GM11168 (cell line): ENCODE results near the gene GRAP.

ENCODE experiments used
- in situ Hi-C: fragments of 300-500 bp; cut with MboI; formaldehyde crosslinking; loops from one replicate; pipeline ENCODE4 v1.12.0; 2022; ENCODE audit warnings: low sequenced_read_pairs; ENCODE audit not compliant: unreplicated experiment

GRAP gene

DNA sequence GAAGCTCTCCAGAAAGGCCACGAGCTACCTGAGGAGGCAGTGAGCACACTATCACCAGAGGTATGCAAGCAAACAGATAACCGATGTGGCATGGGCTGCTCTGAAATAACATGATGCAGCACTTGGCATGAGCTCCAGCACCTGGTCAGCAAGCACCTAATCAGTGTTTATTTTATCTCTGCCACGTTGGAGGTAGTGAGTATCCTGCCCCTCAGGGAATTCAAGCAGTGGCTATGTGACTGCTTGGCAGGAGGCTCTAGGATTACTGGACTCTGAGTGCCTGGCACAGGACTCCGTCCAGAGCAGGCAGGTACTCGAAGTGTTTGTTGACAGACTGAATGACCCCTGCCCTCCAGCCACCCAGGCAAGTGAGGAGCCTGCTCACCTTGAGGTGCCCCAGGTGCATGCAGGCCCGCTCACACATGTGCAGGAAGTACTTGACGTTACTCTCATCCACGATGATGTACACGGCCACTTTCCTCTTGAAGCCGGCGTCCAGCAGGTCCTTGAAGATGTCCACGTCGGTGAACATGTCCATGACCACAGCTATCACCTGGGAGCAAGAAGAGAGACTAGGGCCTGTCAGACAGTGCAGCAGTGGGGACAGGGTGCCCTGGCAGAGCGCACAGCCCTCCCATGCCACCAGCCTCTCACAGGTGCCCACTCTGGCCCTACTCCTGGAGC, 58.8 kb downstream of the GRAP start:
- in situ Hi-C loops: no loop called here

GRCh38 chr17:18987230-18987610, 59.5 kb downstream of the GRAP start:
- in situ Hi-C loops: no loop called here

DNA sequence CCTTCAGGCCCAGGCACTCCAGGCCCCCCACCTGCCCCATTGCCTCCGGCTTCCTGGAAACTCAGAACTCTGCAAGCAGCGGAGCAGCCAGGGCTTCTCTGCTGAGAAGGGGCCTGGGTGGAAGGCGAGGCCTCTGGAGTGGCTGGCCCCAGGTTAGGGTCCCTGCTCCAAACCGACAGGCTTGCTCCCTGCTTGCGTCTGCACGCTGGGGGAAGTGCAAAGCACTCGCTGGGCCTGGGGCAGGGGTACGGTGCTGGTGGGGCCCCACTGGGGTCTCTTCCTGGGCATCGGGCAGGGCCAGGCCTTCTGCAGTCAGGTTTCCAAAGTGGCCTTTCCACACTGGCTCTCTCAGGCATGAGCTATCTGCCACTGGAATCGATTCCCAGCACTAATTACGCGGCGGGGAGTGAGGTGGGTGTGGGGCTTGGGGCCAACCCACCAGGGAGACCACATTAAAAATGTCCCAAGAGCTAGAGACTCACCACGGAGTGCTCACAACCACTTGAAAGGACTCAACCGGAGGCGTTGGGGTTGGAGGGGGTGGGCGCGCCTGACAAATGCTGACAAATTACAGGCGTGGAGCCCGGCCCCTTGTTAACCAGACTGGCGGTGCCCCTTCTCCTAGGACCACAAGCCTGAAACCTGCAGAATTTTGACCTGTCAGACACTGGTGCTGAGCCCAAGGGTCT, 60.1 kb downstream of the GRAP start:
- in situ Hi-C loops: no loop called here

DNA sequence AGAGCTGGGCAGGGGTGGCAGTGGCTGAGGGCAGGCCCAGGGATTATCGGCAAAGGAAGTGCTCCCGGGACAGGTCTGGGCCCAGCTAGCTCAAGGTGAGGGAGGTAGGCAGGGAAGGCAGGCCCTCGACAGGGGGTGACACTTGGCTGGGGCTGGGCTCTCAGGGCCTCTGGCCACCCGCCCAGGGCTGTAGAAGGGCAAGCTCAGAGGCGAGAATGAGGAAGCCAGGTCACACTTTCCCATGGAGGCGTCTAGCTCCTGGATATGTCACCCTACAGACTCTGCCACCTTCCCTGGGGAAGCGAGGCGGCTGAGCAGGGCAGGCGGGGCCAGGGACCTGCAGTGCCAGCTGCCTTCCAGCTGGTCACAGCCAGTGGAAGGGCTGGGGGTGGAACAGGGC, 61.3 kb downstream of the GRAP start:
- in situ Hi-C loops: no loop called here

- in situ Hi-C loops: no loop called here
These were observed 62.3 kb downstream of the GRAP start for GRCh38 chr17:18984273-18985114.

- in situ Hi-C loops: no loop called here
These were observed 64.9 kb downstream of the GRAP start for GRCh38 chr17:18981642-18982424.

DNA sequence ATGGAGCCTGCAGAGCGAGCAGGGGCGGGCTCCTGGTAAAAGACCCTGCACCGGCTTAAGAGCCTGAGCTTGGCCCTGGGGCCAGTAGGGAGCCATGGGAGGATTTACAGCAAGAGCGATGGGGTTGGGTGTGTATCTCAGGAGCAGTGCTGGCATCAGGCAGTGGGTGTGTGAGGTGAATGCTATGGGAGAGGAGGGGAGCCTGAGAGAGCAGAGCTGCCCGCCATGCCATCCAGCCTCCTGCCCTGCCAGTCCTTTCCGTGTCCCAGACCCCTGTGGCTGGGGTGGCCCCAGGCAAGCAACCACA, 65.5 kb downstream of the GRAP start:
- in situ Hi-C loops: no loop called here

- in situ Hi-C loops: no loop called here
These were observed 65.9 kb downstream of the GRAP start for GRCh38 chr17:18980682-18981334.

- in situ Hi-C loops: no loop called here
These were observed 68.1 kb downstream of the GRAP start for GRCh38 chr17:18978655-18979054.

- in situ Hi-C loops: no loop called here
These were observed 68.7 kb downstream of the GRAP start for GRCh38 chr17:18978050-18978449.

GRCh38 chr17:18977646-18978045, 69.1 kb downstream of the GRAP start:
- in situ Hi-C loops: no loop called here

- in situ Hi-C loops: no loop called here
These were observed 69.7 kb downstream of the GRAP start for GRCh38 chr17:18977021-18977420.

- in situ Hi-C loops: no loop called here
These were observed 70.6 kb downstream of the GRAP start for GRCh38 chr17:18976201-18976600.

GRCh38 chr17:18975597-18975996, 71.2 kb downstream of the GRAP start:
- in situ Hi-C loops: no loop called here

DNA sequence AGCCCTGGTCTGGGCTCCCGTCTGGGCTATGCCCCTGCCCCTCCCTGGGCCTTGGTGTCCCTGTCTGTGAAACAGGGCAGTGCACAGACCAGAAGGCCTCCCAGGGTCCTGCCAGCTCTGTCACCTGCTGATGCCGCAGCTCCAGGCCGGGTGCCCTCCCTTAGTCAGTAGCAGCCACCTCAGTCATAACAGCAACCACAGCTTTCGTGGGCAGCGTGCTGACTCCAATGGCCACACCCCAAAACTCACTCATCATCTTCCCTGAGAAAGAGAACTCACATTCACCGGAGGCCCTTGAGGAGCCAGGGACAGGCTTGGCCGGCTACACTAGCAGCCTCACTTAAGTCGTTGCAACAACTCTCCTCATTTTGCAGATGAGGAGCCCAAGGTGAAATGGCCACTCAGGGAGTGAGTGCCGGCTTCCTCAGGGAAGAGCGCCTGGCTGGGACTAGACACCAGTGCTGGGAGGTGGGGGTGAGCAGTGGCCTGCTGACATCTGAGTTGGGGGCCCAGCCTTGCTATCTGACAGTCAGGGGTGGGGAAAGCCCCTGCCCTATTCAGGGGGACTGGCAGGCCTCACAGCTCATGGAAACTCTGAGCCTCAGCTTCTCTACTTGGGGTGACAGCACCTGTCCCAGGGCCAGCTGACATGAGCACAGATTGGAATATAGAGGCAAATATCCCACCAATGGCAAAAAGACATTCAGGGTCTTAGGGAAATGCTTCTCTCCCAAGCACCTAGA, 72.2 kb downstream of the GRAP start:
- in situ Hi-C loops: no loop called here

GRCh38 chr17:18971801-18972200, 75.0 kb downstream of the GRAP start:
- in situ Hi-C loops: no loop called here
